Endothelial cell of umbilical vein (primary cell): ENCODE data around the gene MAT1A. TPM values are rescaled to one million over a fixed set of nuclear protein-coding genes. Genes with fewer than 3 reads are reported as not detected.

Source experiments
- BruUV-seq: library from RNA; stranded (reverse); fragments of 400-500 nt; replicated peaks from 2 replicates; lab custom pipeline; 2021; lab: Mats Ljungman, UMichigan
- CTCF ChIA-PET: fragments of 300-600, 350-600 bp; sonication (Branson Sonifier 250); formaldehyde crosslinking; loops from one replicate; lab custom pipeline; 2021; ENCODE audit warnings: antibody characterized with exemption, inconsistent platforms; lab: Charles Lee
- POLR2A ChIA-PET: fragments of 300-600, 350-600 bp; sonication (Branson Sonifier 250); formaldehyde crosslinking; loops from one replicate; lab custom pipeline; 2021; ENCODE audit warnings: antibody characterized with exemption, inconsistent platforms; lab: Charles Lee
- DNase-seq: peaks from one replicate; pipeline ENCODE4 v3.0.0-alpha.2; 2011; ENCODE audit warnings: low read depth, low spot score
- FAIRE-seq: peaks from 2 replicates; lab custom pipeline; 2011; peaks lifted over from hg19 to GRCh38; lab: Jason Lieb, UNC
- H2AFZ ChIP-seq: 2 replicates; pipeline ENCODE4 v1.6.0; 2012; ENCODE audit warnings: low read depth, low read length, control low read depth, inconsistent platforms
- H3K27ac ChIP-seq: 2 replicates; pipeline ENCODE4 v1.5.1; 2011; ENCODE audit warnings: low read depth, mild to moderate bottlenecking, control low read depth, low read length, moderate library complexity; ENCODE audit not compliant: insufficient read depth
- H3K27me3 ChIP-seq, 2 experiments: 2 replicates each; pipeline versions ENCODE4 v1.6.0 to v1.6.1; 2011; ENCODE audit warnings: low read length in 2 of 2, mixed read lengths in 1 of 2; ENCODE audit not compliant: control insufficient read depth in 2 of 2, insufficient read depth in 2 of 2
- H3K36me3 ChIP-seq, 2 experiments: 2 replicates in 1 of 2; 3 replicates in 1 of 2; pipeline ENCODE4 v1.5.1; 2011; ENCODE audit warnings: low read length in 2 of 2, mild to moderate bottlenecking in 1 of 2, moderate library complexity in 1 of 2; ENCODE audit not compliant: control insufficient read depth in 2 of 2, insufficient read depth in 2 of 2; ENCODE audit errors: extremely low read depth in 1 of 2
- H3K4me1 ChIP-seq: 3 replicates; pipeline ENCODE4 v1.5.1; 2011; ENCODE audit warnings: mild to moderate bottlenecking, low read length; ENCODE audit not compliant: control insufficient read depth, insufficient read depth; ENCODE audit errors: extremely low read depth
- H3K4me2 ChIP-seq: 2 replicates; pipeline ENCODE4 v1.6.1; 2011; ENCODE audit warnings: low read length, control low read depth, mixed read lengths; ENCODE audit not compliant: insufficient read depth
- H3K4me3 ChIP-seq, 3 experiments: fragments of 200-600 bp in 1 of 3; sonication (generic), shearing (Covaris generic) in 1 of 3; replicated peaks in 1 of 3; 2 replicates each; pipeline ENCODE4 v1.5.1; 2011 to 2016; ENCODE audit warnings: control low read depth in 3 of 3, low read length in 3 of 3, mild to moderate bottlenecking in 2 of 3, inconsistent platforms in 1 of 3, low read depth in 1 of 3, moderate library complexity in 1 of 3; ENCODE audit not compliant: insufficient read depth in 1 of 3
- H3K79me2 ChIP-seq: 2 replicates; pipeline ENCODE4 v1.6.0; 2012; ENCODE audit warnings: low read length, inconsistent platforms; ENCODE audit not compliant: control insufficient read depth, insufficient read depth
- H3K9ac ChIP-seq: replicated peaks from 2 replicates; pipeline ENCODE3; 2011; ENCODE audit warnings: low read length, control low read depth; ENCODE audit not compliant: insufficient read depth; ENCODE audit errors: extremely low read depth
- H3K9me1 ChIP-seq: replicated peaks from 3 replicates; pipeline ENCODE4 v1.6.0; 2011; ENCODE audit warnings: mild to moderate bottlenecking, low read length; ENCODE audit not compliant: control insufficient read depth, insufficient read depth; ENCODE audit errors: extremely low read depth
- H3K9me3 ChIP-seq: replicated peaks from 2 replicates; pipeline ENCODE4 v1.5.1; 2012; ENCODE audit warnings: low read length, inconsistent platforms; ENCODE audit not compliant: control insufficient read depth, insufficient read depth
- H4K20me1 ChIP-seq: replicated peaks from 2 replicates; pipeline ENCODE3; 2011; ENCODE audit warnings: mild to moderate bottlenecking, low read length; ENCODE audit not compliant: control insufficient read depth, insufficient read depth; ENCODE audit errors: extremely low read depth
- EZH2 ChIP-seq: IDR thresholded peaks from 2 replicates; pipeline ENCODE4 v1.6.1; 2012; ENCODE audit warnings: borderline replicate concordance, low read depth, mild to moderate bottlenecking, moderate library complexity, low read length, inconsistent platforms; ENCODE audit not compliant: severe bottlenecking
- FOS ChIP-seq: IDR thresholded peaks from 2 replicates; pipeline ENCODE4 v1.6.1; 2011; ENCODE audit warnings: mild to moderate bottlenecking, low read length, moderate library complexity, borderline replicate concordance; ENCODE audit not compliant: insufficient read depth
- GATA2 ChIP-seq: IDR thresholded peaks from 2 replicates; pipeline ENCODE4 v1.7.0; 2011; ENCODE audit warnings: low read depth, mild to moderate bottlenecking, moderate library complexity, mixed read lengths, low read length; ENCODE audit not compliant: insufficient read length, insufficient read depth
- JUN ChIP-seq: IDR thresholded peaks from 2 replicates; pipeline ENCODE4 v1.6.1; 2011; ENCODE audit warnings: borderline replicate concordance, low read depth; ENCODE audit not compliant: insufficient read length, insufficient read depth
- MYC ChIP-seq: IDR thresholded peaks from one replicate; pipeline ENCODE4 v1.6.1; 2011; ENCODE audit warnings: mild to moderate bottlenecking, low read depth, low read length
- POLR2A ChIP-seq: IDR thresholded peaks from 2 replicates; pipeline ENCODE4 v1.6.1; 2012; ENCODE audit warnings: low read depth, mild to moderate bottlenecking, control low read depth, low read length
- POLR2AphosphoS5 ChIP-seq: IDR thresholded peaks from 2 replicates; pipeline ENCODE4 v1.6.1; 2012; ENCODE audit warnings: low read depth, mild to moderate bottlenecking, control low read depth, low read length, moderate library complexity; ENCODE audit not compliant: insufficient read depth
- dilution Hi-C: fragments of 300-500 bp; cut with MboI; formaldehyde crosslinking; loops from one replicate; pipeline ENCODE4 v1.15.0; 2019; ENCODE audit warnings: low sequenced_read_pairs; ENCODE audit not compliant: extremely low pct_ligation_motif_present
- intact Hi-C: fragments of 100-400 bp; cut with micrococcal nuclease; formaldehyde crosslinking; loops from one replicate; pipeline ENCODE4 v1.10.0; 2022
- polyA plus RNA-seq, 4 experiments: library from polyadenylated mRNA; depleted of rRNA in 3 of 4; stranded (reverse) in 3 of 4; unstranded in 1 of 4; fragments of >200 nt; gene quantifications; 2 replicates each; pipeline versions ENCODE4 v1.2.1 to v1.2.3, GENCODE V29; 2011 to 2012; ENCODE audit warnings: missing spikeins in 1 of 4
- total RNA-seq: library from RNA; stranded (reverse); gene quantifications from 2 replicates; pipeline ENCODE4 v1.2.3, GENCODE V29; 2021
- TF ChIP-seq, protein P1 (sequence below): IDR thresholded peaks from 2 replicates; pipeline ENCODE4 v1.6.1; 2011; ENCODE audit not compliant: insufficient read depth, insufficient read length
- TF ChIP-seq, protein P2 (sequence below), 2 donors: IDR thresholded peaks; 1 replicate in 1 of 2; 2 replicates in 1 of 2; pipeline ENCODE4 v1.5.1; 2011; ENCODE audit warnings: low read length in 2 of 2, mild to moderate bottlenecking in 2 of 2, moderate library complexity in 2 of 2, control low read depth in 1 of 2, inconsistent platforms in 1 of 2, low read depth in 1 of 2; ENCODE audit not compliant: insufficient read depth in 1 of 2; ENCODE audit errors: extremely low read depth in 1 of 2

Gene MAT1A
- total and polyA plus RNA-seq, 2 donors (not counting 3 experiments of a cell fraction or from before 2014, with no cell fraction given), result not detected

DNA sequence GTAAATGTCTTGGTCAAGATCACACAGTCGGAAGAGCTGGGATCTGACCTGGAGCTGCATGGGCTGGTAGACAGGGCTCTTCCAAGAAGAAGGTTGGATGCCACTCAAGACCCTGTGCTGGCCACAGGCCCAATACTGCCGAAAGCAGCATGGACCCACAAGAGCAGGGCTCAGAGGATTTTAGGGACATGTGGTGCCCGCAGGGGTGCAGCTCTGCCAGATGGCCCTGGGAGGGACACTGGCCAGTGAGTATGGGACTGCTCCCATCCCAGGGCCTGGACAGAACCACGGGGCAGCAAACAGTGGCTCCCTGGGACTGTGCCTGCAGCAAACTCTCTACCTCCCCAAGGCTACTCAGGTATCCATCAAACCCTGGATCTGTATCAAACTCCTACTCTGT is 12.4 kb downstream of the MAT1A start:
- dilution Hi-C loops, result no loop called here
- H3K79me2 ChIP-seq, result no peaks in the 10 kb centered on the region

More for the DNA sequence above, 12.4 kb downstream of the MAT1A start:
- DNase-seq (no peak), FAIRE-seq (no peak)
- intact Hi-C loops, result no loop called here
- no peaks in the 10 kb centered on the region for H3K9me1 ChIP-seq
- no peak overlapping the region for H3K4me2 ChIP-seq
- no peak overlapping the region for H3K9ac ChIP-seq
- H3K27me3 ChIP-seq, result no peaks in the 10 kb centered on the region
- no peak overlapping the region for H3K27ac ChIP-seq
- H3K36me3 ChIP-seq, result no peaks in the 10 kb centered on the region
- H4K20me1 ChIP-seq, result no peaks in the 10 kb centered on the region
- POLR2A ChIA-PET, result no interaction called here
- CTCF ChIA-PET, result no interaction called here
- no peak for TF ChIP-seq GATA2
- no peak for TF ChIP-seq EZH2
- TF ChIP-seq, protein P1, sequence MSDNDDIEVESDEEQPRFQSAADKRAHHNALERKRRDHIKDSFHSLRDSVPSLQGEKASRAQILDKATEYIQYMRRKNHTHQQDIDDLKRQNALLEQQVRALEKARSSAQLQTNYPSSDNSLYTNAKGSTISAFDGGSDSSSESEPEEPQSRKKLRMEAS, result no peak
- TF ChIP-seq, protein P2, sequence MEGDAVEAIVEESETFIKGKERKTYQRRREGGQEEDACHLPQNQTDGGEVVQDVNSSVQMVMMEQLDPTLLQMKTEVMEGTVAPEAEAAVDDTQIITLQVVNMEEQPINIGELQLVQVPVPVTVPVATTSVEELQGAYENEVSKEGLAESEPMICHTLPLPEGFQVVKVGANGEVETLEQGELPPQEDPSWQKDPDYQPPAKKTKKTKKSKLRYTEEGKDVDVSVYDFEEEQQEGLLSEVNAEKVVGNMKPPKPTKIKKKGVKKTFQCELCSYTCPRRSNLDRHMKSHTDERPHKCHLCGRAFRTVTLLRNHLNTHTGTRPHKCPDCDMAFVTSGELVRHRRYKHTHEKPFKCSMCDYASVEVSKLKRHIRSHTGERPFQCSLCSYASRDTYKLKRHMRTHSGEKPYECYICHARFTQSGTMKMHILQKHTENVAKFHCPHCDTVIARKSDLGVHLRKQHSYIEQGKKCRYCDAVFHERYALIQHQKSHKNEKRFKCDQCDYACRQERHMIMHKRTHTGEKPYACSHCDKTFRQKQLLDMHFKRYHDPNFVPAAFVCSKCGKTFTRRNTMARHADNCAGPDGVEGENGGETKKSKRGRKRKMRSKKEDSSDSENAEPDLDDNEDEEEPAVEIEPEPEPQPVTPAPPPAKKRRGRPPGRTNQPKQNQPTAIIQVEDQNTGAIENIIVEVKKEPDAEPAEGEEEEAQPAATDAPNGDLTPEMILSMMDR (IDR thresholded peaks at IDR 0.05; ENCODE audit: extremely low read depth in 1 of 2, insufficient read depth in 1 of 2, low read depth in 1 of 2, low read length in 2 of 2), result no peak
- no peak for TF ChIP-seq FOS
- TF ChIP-seq JUN, result no peak
- no peak for TF ChIP-seq MYC
- no peak for TF ChIP-seq POLR2A
- TF ChIP-seq POLR2AphosphoS5, result no peak
- BruUV-seq, result no TSS peak
- no peaks in the 10 kb centered on the region for H3K9me3 ChIP-seq
- no peak overlapping the region for H3K4me3 ChIP-seq
- no peaks in the 10 kb centered on the region for H3K4me1 ChIP-seq
- no peak overlapping the region for H2AFZ ChIP-seq
